ENCODE results near the gene SLC39A5. TPM values are rescaled to one million over a fixed set of nuclear protein-coding genes. Genes with fewer than 3 reads are reported as not detected.

SLC39A5 gene
- polyA plus RNA-seq, 5 donors = 2.6 to 5.6 (median 4.8) TPM

DNA sequence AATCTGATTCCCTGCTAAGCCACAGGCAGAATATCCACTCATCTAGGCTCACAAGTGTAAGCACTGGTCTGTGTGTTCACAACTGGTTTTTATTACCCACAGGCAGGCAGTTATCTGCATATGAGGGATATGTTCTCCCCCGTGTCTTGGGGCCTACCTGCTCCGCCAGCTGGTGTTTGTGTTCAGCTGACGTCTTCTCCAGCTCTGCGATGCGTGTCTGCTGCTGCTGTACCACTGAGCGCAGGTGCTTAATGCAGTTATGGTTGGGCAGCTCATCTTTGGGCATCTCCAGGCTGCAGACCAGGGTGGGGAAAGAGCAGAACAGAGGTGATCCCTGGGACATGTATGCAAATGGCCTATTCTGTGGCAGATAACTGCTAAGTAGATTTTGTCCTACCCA is 21.8 kb upstream of the SLC39A5 start:
- DNase-seq = no peak

GRCh38 chr12:56212361-56212760 is 17.5 kb upstream of the SLC39A5 start:
- no peak for DNase-seq

DNA sequence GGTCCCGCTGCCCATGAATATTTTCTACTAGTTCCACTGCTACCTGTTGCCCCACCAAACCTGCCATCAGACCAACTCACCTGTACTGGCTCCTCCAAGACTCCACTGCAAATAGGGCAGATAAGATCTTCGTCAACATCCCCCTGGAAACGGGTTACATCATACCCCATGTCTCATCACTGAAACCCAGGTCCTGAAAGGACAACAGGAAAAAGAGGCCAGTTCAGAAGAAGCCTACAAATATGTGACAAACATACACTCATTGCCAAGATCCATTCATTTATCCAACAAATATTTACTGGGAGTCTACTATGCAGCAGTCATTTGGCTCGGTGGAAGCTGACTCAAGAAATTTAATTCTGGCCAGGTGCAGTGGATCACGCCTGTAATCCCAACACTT is 16.0 kb upstream of the SLC39A5 start:
- DNase-seq = no peak

- no peak for DNase-seq
Measured at GRCh38 chr12:56216461-56216860, 13.4 kb upstream of the SLC39A5 start.

DNA sequence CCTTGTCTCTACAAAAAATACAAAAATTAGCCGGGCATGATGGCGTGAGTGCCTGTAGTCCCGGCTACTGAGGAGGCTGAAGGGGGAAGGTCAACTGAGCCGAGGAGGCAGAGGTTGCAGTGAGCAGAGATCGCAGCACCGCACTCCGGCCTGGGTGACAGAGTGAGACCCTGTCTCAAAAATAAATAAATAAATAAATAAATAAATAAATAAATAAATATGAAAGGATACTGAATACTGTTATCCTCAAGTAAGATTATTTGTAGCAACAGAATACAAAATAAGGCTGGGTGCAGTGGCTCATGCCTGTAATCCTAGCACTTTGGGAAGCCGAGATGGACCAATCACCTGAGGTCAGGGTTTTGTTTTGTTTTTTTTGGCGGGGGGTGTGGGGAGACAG is 10.0 kb upstream of the SLC39A5 start:
- DNase-seq = no peak

DNA sequence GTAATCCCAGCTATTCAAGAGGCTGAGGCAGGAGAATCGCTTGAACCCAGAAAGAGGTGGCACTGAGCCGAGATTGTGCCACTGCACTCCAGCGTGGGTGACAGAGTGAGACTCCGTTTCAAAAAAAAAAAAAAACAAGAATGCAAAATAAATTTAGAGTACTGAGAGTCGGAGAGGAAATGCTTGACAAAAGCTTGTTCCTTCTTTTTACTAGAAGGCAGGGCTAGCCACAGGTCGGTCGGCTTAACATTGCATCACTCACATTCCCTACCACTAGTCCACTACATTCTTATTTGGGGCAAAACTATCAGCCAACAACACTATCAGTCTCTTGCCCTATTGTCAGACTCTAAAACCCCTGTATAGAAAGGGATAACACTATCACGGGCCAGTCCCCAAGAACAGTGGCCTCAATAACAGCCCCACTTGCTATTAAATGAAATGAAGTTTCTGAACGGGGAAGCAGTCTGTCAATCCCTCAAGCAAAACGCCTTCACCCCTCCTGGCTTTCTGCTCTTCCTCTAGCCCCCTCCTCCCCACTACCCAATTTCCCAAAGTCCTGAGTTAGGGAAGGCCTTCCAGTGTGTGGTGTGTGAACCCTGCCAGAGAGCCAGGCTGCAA is 9.1 kb upstream of the SLC39A5 start:
- no peak for DNase-seq

DNA sequence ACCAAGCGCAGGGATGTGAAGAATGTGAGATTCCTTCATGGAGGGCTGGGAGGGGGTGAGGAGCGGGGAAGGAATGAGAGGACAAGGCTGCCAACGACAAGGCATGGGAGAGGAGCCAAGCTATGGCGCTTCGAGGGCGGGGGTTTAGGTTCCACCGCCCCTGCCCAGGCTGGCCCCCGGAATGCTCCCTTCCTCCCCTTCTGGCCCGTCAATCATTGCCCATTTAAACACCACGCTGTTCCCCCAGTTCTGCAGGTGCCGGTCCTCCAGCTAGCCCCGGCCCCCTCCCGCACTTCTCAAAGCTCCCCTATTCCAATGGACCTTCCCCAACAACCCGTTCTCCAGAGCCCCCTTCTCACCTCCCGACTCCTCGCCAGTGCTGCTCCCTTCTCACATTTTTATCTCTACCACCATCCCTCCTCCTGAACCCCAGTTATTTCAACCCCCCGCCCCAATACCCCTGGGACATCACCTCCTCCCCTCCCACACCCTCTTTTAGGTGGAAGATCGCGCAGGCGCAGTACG is 8.6 kb upstream of the SLC39A5 start:
- DNase-seq = peak; percentile 80 to 82

GRCh38 chr12:56221757-56222530 is 7.9 kb upstream of the SLC39A5 start, which contains the start of gene RNF41:
Gene RNF41, minus strand, starts transcription at chr12:56221922. Its CDS starts 7,875 bp downstream, at chr12:56214047.
- DNase-seq = peak; percentile 97 to 99

DNA sequence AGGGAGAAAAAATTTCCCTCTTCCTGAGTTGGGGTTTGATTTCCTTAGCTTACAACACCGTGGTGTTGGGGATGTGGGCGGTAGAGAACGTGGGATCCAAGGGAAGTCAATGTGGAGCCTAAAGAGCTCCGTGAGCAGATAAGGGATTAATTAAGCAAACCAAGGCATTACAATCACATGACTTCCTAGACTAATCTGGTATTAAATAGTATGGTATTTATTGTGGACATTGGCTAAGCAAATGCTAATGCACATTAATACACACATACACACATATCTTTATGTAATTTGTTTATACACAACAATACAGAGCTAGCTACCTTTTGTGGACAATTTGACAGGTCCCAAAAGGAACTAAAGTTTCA is 7.3 kb upstream of the SLC39A5 start:
- DNase-seq = peak; percentile 20 to 21

GRCh38 chr12:56223571-56224101 is 6.2 kb upstream of the SLC39A5 start:
- no peak for DNase-seq

GRCh38 chr12:56224102-56224701 is 5.6 kb upstream of the SLC39A5 start, which contains the start of gene NABP2:
Gene NABP2, plus strand, starts transcription at chr12:56224342. Its CDS starts 515 bp downstream, at chr12:56224857.
- peak; percentile 96 to 97 for DNase-seq

- DNase-seq = no peak
Measured at GRCh38 chr12:56224954-56225353, 4.9 kb upstream of the SLC39A5 start.

DNA sequence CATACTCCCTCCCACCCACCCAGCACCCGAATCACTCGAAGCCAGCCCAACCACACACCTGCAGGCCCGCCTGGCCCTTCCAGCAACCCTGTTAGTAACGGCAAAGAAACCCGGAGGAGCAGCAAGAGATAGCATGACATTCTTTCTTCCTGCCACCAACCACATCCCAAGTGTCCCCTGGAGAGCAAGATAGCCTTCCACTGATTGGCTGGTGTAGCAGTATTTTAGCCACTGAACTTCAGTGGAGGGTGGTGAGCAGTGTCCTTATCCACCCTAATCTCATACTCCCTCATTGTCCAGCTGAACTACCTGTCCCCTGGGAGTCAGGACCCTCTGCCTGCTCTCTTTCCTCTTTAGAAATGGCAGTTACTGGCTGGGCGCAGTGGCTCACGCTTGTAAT is 769 bp upstream of the SLC39A5 start:
- DNase-seq = no peak

GRCh38 chr12:56230432-56231183 is 757 bp downstream of the SLC39A5 start:
- no peak for DNase-seq

GRCh38 chr12:56231184-56231582 is 1.3 kb downstream of the SLC39A5 start:
- DNase-seq = no peak

GRCh38 chr12:56234746-56235436 is 5.0 kb downstream of the SLC39A5 start:
- DNase-seq = no peak

DNA sequence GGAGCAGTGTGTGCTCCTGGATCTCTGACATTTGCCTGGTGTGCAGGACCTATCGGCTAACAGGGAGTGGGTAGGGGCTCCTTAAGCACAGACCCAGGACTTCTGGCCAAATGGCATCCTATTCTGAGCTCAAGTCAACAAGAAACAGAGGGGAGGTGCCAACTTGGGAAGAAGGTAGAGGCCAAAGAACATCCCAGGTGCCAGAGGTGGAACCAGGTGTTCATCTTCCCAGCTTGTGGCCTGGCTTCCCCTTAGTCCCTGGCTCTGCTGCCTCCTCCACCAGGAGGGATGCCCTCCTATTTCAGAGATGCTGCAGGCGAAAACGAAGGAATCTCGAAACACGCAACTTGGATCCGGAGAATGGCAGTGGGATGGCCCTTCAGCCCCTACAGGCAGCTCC is 6.2 kb downstream of the SLC39A5 start:
- no peak for DNase-seq

DNA sequence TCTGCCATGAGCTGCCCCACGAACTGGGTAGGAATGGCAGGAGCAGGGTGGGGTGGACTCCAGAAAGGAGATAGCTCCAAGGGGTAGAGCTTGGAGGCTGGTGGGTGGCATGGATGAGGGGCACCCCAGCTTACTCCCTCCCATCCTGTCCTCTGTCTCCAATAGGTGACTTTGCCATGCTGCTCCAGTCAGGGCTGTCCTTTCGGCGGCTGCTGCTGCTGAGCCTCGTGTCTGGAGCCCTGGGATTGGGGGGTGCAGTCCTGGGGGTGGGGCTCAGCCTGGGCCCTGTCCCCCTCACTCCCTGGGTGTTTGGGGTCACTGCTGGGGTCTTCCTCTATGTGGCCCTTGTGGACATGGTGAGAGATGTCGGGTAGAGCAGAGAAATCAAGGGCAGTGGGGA is 7.1 kb downstream of the SLC39A5 start:
- DNase-seq = no peak

DNA sequence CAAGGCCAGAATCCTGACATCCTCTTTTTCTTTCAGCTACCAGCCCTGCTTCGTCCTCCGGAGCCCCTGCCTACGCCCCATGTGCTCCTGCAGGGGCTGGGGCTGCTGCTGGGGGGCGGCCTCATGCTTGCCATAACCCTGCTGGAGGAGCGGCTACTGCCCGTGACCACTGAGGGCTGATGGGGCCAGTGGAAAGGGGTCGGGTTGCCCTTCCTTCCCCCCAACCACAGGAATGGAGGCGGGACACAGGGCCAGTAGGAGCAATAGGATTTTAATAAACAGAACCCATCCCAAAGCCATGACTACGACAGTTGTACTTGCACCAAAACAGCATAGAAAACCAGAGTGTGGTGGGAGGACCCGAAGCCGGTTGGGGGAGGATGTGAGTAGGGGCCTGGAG is 7.7 kb downstream of the SLC39A5 start:
- no peak for DNase-seq

- DNase-seq = no peak
Measured at GRCh38 chr12:56241424-56242303, 11.8 kb downstream of the SLC39A5 start.
